AG04449 (cell line): ENCODE measurements around the gene TRMT1.
"Not testable (repeated sequence)": the region's sequence is repeated elsewhere in the genome, so short reads cannot be mapped to it uniquely, and the experiment has no call there.

Experiments used
- CTCF ChIA-PET: fragments of 350-600 bp; formaldehyde crosslinking; extraction: SDS; loops from one replicate; lab custom pipeline; 2021; ENCODE audit warnings: antibody characterized with exemption; lab: Yijun Ruan, JAX
- POLR2A ChIA-PET: fragments of 400-600, 350-600 bp; formaldehyde crosslinking; extraction: SDS; loops from one replicate; lab custom pipeline; 2020; ENCODE audit warnings: antibody characterized with exemption, inconsistent platforms; lab: Yijun Ruan, JAX
- DNase-seq: peaks from one replicate; pipeline ENCODE4 v3.0.0-alpha.2; 2010; ENCODE audit warnings: low read depth, low spot score
- H3K4me3 ChIP-seq: 2 replicates; pipeline ENCODE4 v1.5.1; 2011; ENCODE audit warnings: low read depth, mild to moderate bottlenecking, control low read depth, low read length
- TF ChIP-seq, protein P1 (sequence below): IDR thresholded peaks from one replicate; pipeline ENCODE4 v1.5.1; 2011; ENCODE audit warnings: mild to moderate bottlenecking, moderate library complexity, low read length, control low read depth, inconsistent platforms; ENCODE audit not compliant: insufficient read depth; ENCODE audit errors: missing control alignments

The TRMT1 gene

DNA sequence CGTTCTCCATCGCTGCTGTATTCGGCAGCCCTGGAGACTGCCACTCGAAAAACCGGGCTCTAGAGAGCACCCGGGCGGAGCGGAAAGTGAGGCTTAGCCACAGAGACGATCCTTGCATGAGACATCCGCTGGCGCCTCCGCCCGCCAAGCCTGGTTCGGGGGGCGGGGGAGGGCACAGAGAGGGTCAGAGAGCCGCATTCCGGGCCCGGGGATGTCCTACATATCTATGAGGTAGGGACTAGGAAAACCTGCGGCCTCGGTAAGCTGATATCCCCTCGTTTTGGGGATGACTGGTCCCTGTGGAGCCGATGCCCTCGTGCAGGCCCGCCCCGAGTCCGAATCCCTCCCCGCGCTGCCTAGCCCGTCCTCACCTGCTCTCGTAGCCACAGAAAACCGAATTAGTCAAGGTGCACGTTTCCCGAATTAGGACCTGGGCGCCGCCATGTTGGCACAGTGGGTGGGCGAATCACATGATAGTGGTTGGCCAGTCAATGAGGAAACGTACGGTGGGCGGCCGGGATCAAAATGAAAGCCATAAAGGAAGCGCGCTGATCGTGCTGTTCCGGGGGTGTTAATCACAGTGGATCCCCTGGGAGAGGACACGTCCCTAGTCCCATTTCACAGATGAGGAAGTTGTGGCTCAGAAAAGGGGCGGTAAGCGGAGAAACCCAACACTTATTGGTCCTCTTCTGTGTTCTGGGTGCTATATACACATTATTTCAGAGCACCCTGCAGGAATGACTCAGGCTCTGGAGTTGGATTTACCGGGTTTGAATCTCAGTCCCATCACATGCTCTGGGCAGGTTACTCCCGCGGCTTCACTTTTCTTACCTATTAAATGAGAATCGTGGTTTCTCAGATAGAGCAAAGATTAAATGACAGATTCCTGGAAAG lies at the start of gene TRMT1:
Gene TRMT1, minus strand, starts transcription at position 459 of the 894 bp plus-strand sequence. Its CDS starts 341 bp downstream, at position 118.
- ChIA-PET POLR2A (interaction anchor here (1.7 to 2.2 kb wide), 2 partner anchors 36 to 38 kb away, joined by 9 to 13 read pairs; no protein-coding TSS in a partner anchor), CTCF (interaction anchor here (1.2 to 2.1 kb wide), 4 partner anchors 12 to 151 kb away, joined by 3 to 6 read pairs (median 6); no protein-coding TSS in a partner anchor)
- H3K4me3 ChIP-seq: peak within 1 kb of the TSS; percentile 99
- peak; percentile 55 for DNase-seq
- TF ChIP-seq, protein P1, sequence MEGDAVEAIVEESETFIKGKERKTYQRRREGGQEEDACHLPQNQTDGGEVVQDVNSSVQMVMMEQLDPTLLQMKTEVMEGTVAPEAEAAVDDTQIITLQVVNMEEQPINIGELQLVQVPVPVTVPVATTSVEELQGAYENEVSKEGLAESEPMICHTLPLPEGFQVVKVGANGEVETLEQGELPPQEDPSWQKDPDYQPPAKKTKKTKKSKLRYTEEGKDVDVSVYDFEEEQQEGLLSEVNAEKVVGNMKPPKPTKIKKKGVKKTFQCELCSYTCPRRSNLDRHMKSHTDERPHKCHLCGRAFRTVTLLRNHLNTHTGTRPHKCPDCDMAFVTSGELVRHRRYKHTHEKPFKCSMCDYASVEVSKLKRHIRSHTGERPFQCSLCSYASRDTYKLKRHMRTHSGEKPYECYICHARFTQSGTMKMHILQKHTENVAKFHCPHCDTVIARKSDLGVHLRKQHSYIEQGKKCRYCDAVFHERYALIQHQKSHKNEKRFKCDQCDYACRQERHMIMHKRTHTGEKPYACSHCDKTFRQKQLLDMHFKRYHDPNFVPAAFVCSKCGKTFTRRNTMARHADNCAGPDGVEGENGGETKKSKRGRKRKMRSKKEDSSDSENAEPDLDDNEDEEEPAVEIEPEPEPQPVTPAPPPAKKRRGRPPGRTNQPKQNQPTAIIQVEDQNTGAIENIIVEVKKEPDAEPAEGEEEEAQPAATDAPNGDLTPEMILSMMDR: no peak

DNA sequence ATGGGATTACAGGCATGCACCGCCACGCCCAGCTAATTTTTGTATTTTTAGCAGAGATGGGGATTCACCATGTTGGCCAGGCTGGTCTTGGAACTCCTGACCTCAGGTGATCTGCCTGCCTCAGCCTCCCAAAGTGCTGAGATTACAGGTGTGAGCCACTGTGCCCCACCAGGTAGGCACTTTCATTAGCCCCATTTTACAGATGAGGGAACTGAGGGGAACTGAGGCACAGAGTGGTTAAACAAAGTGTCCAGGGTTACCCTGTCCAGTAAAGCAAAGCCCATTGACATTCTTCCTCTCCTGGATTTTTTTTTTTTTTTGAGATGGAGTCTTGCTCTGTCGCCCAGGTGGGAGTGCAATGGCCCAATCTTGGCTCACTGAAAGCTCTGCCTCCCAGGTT lies 49.6 kb upstream of the TRMT1 start:
- POLR2A ChIA-PET: interaction anchor here (1.1 kb wide), 1 partner anchor 16 kb away, joined by 3 read pairs; no protein-coding TSS in a partner anchor
- CTCF ChIA-PET: interaction anchor here (1.6 to 4.1 kb wide), 2 partner anchors 97 to 201 kb away, joined by 3 to 19 read pairs; no protein-coding TSS in a partner anchor

DNA sequence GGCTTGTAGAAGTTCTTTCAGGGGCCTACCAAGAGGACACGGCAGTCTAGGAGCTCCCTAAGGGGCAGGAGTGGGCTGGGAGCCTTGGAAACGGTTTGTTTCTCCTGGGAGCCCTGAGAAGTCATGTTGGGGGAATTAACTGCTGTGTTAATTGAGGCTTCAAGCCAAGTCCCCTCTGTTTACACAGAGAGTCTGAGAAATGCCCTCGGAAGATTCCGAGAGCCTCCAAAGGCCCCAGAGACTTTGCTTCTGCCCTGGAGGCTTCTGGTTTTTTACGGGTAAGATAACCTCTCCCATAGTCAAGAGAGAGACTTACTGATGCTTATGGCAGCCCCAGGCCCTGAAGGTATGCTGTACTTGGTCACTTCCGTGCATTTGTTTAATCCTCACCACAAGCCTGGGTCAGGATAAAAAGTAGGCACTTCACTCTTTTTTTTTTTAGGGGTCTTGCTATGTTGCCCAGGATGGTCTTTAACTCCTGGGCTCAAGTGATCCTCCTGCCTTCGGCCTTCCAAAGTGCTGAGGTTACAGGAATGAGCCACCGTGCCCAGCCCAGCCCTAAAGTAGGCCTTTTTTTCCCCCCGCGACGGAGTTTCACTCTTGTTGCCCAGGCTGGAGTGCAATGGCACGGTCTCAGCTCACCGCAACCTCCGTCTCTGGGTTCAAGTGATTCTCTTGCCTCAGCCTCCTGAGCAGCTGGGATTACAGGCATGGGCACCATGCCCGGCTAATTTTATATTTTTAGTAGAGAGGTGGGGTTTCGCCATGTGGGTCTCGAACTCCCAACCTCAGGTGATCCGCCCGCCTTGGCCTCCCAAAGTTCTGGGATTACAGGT lies 48.8 kb upstream of the TRMT1 start:
- CTCF ChIA-PET: interaction anchor here (1.6 to 4.1 kb wide), 2 partner anchors 97 to 200 kb away, joined by 3 to 19 read pairs; no protein-coding TSS in a partner anchor

More for the DNA sequence above, 49.6 kb upstream of the TRMT1 start:
- H3K4me3 ChIP-seq, DNase-seq: not testable (repeated sequence)

DNA sequence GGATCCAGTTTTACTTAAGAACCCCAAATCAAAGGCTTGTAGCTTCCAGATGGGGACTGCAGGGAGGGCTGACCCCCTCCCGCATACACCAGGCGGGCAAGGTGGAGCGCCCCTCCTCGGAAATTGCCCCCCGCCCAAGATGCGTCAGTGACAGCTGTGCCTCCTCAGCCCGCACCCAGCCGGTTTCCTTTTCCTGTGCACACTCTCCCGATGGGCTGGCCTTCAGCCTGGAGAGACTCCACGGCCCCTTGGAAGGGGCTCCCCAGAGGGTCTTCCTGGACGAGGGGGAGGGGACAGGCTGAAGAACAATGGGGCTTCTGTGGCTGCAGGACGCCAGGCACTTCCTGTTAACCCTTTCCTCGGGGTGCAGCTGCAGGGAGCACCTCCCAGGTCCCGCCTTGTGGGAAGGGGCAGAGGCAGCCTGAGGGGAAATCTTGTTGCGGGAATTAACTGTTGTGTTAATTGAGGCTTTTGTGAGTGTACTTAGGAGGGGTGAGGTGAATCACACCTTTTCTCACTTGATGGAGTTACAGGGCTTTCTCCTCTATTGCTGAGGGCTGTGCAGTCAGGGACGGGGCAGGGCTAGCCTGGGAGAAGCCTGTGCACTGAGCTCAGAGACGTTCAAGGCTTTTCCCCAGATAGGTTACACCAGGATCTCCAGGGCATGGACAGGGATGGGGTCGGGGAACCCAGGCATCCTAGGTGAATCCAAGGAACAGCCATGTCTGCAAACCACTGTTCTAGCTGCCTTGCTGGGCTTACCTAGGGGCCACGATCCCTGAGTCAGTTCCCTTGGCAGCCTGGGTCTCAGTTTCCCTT lies 48.0 kb upstream of the TRMT1 start:
- POLR2A ChIA-PET: interaction anchor here (0.6 to 3.3 kb wide), 7 partner anchors 9 to 109 kb away, joined by 3 to 32 read pairs (median 5); partner anchors contain the start of genes IER2 and STX10
- TF ChIP-seq, protein P1: no peak
- DNase-seq: no peak
- CTCF ChIA-PET: interaction anchor here (1.6 to 4.1 kb wide), 6 partner anchors 12 to 199 kb away, joined by 3 to 19 read pairs (median 6); no protein-coding TSS in a partner anchor
- H3K4me3 ChIP-seq: peak overlapping the region; percentile 23; the same call in 1 of the 2 replicates

More for the DNA sequence above, 48.8 kb upstream of the TRMT1 start:
- TF ChIP-seq, protein P1: no peak
- no peak for DNase-seq
- no peak overlapping the region for H3K4me3 ChIP-seq
- POLR2A ChIA-PET: interaction anchor here (3.3 kb wide), 1 partner anchor 13 kb away, joined by 32 read pairs; no protein-coding TSS in a partner anchor

DNA sequence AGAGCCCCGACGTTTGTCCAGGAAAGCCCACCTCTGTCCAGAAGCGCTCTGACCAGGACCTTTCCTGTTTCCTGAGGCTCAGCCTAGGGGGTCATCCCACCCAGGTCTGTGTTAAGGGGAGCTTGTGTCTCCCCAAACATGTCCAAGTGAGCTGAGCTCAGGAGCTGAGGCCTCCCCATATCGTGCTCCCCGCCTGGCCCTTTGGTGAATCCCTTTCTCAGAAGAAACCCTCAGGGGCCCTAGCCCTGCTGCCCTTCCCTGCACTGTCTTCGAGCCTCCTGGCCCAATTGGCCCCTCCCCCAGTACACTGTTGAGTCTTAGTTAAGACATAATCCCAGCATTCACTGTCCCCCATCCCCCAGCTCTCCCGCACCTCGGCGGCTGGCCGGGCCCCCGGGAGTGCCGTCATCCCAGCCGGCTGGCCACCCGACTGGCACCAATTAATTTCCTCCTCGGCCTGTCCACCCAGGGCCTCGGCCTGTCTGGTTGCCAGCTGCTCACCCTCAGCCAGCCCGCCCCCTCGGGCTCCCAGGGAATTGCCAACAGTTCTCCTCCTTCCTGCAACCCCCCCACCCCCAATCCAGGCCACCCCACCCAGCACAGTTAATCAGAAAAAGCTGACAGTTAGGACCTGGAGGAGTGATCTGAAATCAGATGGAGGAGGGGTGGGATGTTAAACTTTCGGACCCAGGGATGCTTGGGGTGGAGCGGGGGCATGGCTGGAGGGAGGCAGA lies 47.2 kb upstream of the TRMT1 start:
- CTCF ChIA-PET: interaction anchor here (0.6 to 4.1 kb wide), 8 partner anchors 8 to 198 kb away, joined by 4 to 19 read pairs (median 5); no protein-coding TSS in a partner anchor
- DNase-seq: no peak
- POLR2A ChIA-PET: interaction anchor here (0.6 to 3.3 kb wide), 10 partner anchors 8 to 1334 kb away, joined by 3 to 32 read pairs (median 5); partner anchors contain the start of genes IER2 and STX10
- TF ChIP-seq, protein P1: no peak
- peak overlapping the region; percentile 38 for H3K4me3 ChIP-seq
